ENCODE results near the gene GRIA3. TPM values are rescaled to one million over a fixed set of nuclear protein-coding genes. Genes with fewer than 3 reads are reported as not detected.

The GRIA3 gene
- polyA plus RNA-seq, 1 of the 3 experiments (the other 2 are of a cell fraction) = 0.15 TPM

- no peak overlapping the region for H3K4me2 ChIP-seq
- no peak for TF ChIP-seq GATA2 (CRISPR knock-in tag; IDR thresholded peaks at IDR 0.05)
- TF ChIP-seq TAF1 (IDR thresholded peaks at IDR 0.05; ENCODE audit: borderline replicate concordance, low read depth, low read length) = no peak
- no peak for TF ChIP-seq ZBTB33 (IDR thresholded peaks at IDR 0.05; ENCODE audit: borderline replicate concordance, low read depth)
- TF ChIP-seq FOXM1 (IDR thresholded peaks at IDR 0.05; ENCODE audit: low read depth) = no peak
- TF ChIP-seq FOXJ3 (CRISPR knock-in tag; IDR thresholded peaks at IDR 0.05) = no peak
- TF ChIP-seq TCF12 (IDR thresholded peaks at IDR 0.05) = no peak
- no peak for TF ChIP-seq MEF2A (IDR thresholded peaks at IDR 0.05; ENCODE audit: borderline replicate concordance, low read depth)
- TF ChIP-seq GABPA (IDR thresholded peaks at IDR 0.05; ENCODE audit: low read depth) = no peak
- TF ChIP-seq USF2 (IDR thresholded peaks at IDR 0.05; ENCODE audit: borderline replicate concordance, low read depth, low read length) = no peak
- no peak for TF ChIP-seq RCOR1 (IDR thresholded peaks at IDR 0.05; ENCODE audit: low read length)
- TF ChIP-seq REST (IDR thresholded peaks at IDR 0.05; ENCODE audit: low read depth, low read length) = no peak
- TF ChIP-seq MAX (IDR thresholded peaks at IDR 0.05; ENCODE audit: low read depth) = no peak
- no peak for TF ChIP-seq EZH2phosphoT487 (IDR thresholded peaks at IDR 0.05; ENCODE audit: borderline replicate concordance, low read depth)
- TF ChIP-seq IRF3 (IDR thresholded peaks at IDR 0.05; ENCODE audit: low read depth, low read length) = no peak
- H4K20me1 ChIP-seq (ENCODE audit: insufficient read depth) = no peaks in the 10 kb centered on the region
- WGBS (ENCODE audit: low lambda C conversion rate) = 16% methylated on average over 1 of the region's 1 CpG
- H3F3A ChIP-seq (replicated peaks; ENCODE audit: insufficient read depth) = no peaks in the 10 kb centered on the region
- no peak overlapping the region for H3K4me3 ChIP-seq (ENCODE audit: low read depth in 2 of 2, low read length in 1 of 2)
- no peaks in the 10 kb centered on the region for H3K4me1 ChIP-seq (ENCODE audit: control insufficient read depth in 1 of 2, insufficient read depth in 2 of 2, low read depth in 1 of 2, low read length in 1 of 2)
- H3K27me3 ChIP-seq (ENCODE audit: insufficient read depth) = no peaks in the 10 kb centered on the region
- H3K36me3 ChIP-seq (replicated peaks in 1 of 2; ENCODE audit: control insufficient read depth in 1 of 2, insufficient read depth in 2 of 2, low read length in 1 of 2) = no peaks in the 10 kb centered on the region
- H3K9me3 ChIP-seq = no peaks in the 10 kb centered on the region
- ChIA-PET CTCF (no interaction called here), POLR2A (no interaction called here)
- H3K27ac ChIP-seq (ENCODE audit: low read depth in 2 of 2, low read length in 1 of 2) = no peak overlapping the region
- no peaks in the 10 kb centered on the region for H3K9me2 ChIP-seq
- H3K79me2 ChIP-seq (ENCODE audit: insufficient read depth) = no peaks in the 10 kb centered on the region
- DNase-seq = no peak
- H3K9ac ChIP-seq = no peak overlapping the region
- no peak overlapping the region for H2AFZ ChIP-seq (ENCODE audit: low read depth)
Observed at GRCh38 chrX:123140904-123141303, 43.2 kb upstream of the GRIA3 start.
